Lower leg skin (tissue), 4 donors: ENCODE measurements around the gene FCAMR. TPM values are rescaled to one million over a fixed set of nuclear protein-coding genes. Genes with fewer than 3 reads are reported as not detected.

Experiments
- DNase-seq, 2 donors: peaks; one replicate each; pipeline ENCODE4 v3.0.0-alpha.2; 2019; ENCODE audit warnings: low spot score in 2 of 2
- H3K4me3 ChIP-seq: fragments of 200-600 bp; sonication (generic); 2 replicates; pipeline ENCODE4 v1.5.1; 2017; ENCODE audit warnings: mild to moderate bottlenecking, low read depth; ENCODE audit not compliant: poor library complexity, severe bottlenecking
- POLR2A ChIP-seq, 2 donors: fragments of 450-650 bp; IDR thresholded peaks; one replicate each; pipeline ENCODE4 v1.6.1; 2016 to 2017; ENCODE audit warnings: antibody characterized with exemption in 2 of 2, mild to moderate bottlenecking in 1 of 2, moderate library complexity in 1 of 2
- WGBS, 2 donors: methylation state at CpG; one replicate each; pipeline ENCODE4 v1.1.5; 2018; 5-methylcytosine and 5-hydroxymethylcytosine counted together
- intact Hi-C: fragments of 100-400 bp; cut with DNase I; formaldehyde crosslinking; loops from one replicate; pipeline ENCODE4 v1.15.0; 2023; ENCODE audit warnings: low total_unique reads
- total RNA-seq, 4 donors: library from RNA; depleted of rRNA; stranded (reverse); fragments of >200 nt; gene quantifications; one replicate each; pipeline ENCODE4 v1.1.0, GENCODE V29; 2016
- TF ChIP-seq, protein P1 (sequence below), 3 donors: fragments of 450-650 bp; IDR thresholded peaks; one replicate each; pipeline ENCODE4 v1.5.1; 2016; ENCODE audit warnings: antibody characterized with exemption in 3 of 3, mild to moderate bottlenecking in 3 of 3, moderate library complexity in 2 of 3

FCAMR gene
- total RNA-seq, 4 donors from 2014 or later: not detected

DNA sequence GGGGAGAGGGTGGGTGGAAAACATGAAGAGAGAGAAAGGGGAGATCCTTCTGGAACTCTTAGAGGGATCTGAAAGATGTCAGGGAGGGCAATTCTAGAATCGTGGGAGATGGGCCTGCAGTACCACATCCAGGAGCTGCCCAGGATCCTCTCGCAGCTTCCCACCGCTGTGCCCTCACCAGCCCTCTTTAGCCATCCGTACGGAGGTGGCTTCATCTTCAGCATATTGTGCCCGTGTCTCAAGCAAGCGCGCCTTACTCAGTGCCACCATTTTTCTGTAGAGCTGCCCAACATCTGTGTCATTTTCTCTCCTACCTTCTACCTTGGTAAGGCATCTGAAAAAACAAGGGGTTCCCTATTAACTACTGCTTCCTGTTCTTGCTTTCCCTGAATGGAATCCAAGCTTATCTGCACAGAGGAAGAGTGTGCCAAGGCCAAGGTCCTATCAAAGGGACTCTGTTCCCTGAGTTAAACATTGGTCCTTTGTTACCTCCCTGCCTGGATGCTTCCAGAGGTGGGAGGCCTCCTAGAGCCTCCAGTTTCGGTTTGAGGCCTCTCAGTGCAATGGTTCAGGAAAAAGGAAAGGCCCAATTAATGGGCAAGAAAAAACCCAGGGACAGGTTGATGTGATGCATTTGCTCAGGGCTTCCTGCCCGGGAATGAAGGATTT lies 39.1 kb upstream of the FCAMR start:
- H3K4me3 ChIP-seq: no peak overlapping the region
- intact Hi-C loops: no loop called here
- DNase-seq: no peak
- 89 to 94% methylated on average over 10 of the region's 10 CpGs for WGBS, 2 donors
- no peak for TF ChIP-seq POLR2A (IDR thresholded peaks at IDR 0.05)
- TF ChIP-seq, protein P1, sequence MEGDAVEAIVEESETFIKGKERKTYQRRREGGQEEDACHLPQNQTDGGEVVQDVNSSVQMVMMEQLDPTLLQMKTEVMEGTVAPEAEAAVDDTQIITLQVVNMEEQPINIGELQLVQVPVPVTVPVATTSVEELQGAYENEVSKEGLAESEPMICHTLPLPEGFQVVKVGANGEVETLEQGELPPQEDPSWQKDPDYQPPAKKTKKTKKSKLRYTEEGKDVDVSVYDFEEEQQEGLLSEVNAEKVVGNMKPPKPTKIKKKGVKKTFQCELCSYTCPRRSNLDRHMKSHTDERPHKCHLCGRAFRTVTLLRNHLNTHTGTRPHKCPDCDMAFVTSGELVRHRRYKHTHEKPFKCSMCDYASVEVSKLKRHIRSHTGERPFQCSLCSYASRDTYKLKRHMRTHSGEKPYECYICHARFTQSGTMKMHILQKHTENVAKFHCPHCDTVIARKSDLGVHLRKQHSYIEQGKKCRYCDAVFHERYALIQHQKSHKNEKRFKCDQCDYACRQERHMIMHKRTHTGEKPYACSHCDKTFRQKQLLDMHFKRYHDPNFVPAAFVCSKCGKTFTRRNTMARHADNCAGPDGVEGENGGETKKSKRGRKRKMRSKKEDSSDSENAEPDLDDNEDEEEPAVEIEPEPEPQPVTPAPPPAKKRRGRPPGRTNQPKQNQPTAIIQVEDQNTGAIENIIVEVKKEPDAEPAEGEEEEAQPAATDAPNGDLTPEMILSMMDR (IDR thresholded peaks at IDR 0.05): no peak

DNA sequence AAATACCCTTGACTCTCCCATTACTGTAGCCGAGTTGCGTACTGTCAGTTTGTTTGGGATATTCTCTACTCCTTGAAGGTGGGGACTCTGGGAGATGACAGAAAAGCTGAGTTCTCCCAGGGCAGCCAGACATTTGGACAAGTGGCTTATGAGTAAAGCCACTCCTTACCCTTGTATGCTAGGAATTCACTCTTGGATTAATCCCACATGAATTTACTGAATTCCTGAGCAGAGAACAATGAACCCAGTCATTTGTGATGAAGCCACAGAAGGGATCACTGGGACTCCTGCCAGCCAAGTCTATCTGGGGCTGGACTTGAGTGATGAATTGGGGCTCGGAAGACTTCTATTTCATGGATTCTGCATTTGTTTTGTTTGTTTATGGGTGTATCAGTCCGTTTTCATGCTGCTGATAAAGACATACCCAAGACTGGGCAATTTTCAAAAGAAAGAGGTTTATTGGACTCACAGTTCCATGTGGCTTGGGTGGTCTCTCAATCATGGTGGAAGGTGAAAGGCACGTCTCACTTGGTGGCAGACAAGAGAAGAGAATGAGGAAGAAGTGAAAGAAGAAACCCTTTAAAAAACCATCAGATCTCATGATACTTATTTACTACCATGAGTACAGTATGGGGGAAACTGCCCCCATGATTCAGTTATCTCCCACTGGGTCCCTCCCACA lies 37.2 kb upstream of the FCAMR start:
- intact Hi-C loops: no loop called here
- no peak overlapping the region for H3K4me3 ChIP-seq
- TF ChIP-seq, protein P1 (IDR thresholded peaks at IDR 0.05): no peak
- no peak for TF ChIP-seq POLR2A (IDR thresholded peaks at IDR 0.05)
- no peak for DNase-seq
- 65 to 76% methylated on average over 5 of the region's 5 CpGs for WGBS, 2 donors

DNA sequence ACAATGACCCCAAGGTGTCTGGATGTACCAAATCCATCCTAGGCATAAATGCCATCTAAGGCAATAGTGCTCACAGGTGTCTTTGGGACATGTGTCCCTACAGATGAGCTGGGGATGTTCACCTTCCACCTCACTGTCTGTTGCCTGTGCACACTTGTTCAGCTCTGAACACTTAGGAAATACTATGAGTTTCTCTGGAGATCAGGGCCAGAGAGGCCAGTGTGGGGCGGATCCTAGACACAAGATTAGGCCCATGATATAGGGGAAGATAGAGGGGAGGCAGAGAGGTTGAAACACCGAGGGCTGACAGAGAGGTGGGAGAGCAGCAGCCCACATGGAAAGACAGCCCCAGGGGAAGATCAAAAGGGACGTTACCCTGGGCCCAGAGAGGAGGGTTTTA lies 36.7 kb upstream of the FCAMR start:
- intact Hi-C loops: no loop called here
- H3K4me3 ChIP-seq: no peak overlapping the region
- WGBS, 2 donors: 62 to 64% methylated on average over 3 of the region's 3 CpGs

DNA sequence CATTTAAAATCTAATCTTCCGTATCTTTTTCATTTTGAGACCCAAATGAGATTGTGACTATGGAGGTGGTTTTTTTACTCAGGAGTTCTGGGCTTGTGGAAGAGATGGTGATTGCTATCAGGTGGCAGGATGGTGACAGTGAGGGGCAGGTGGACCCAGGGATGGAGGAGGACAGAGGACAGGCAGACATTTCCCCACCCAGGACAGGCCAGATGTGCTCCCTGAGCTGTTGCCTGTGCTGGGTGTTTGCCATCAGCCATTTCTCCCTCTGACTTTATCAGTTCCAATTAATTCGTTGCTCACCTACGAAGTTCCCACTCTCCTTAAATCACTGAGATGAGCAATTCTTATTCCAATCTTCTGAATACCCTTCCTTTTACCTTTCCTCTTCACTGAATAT lies 35.8 kb upstream of the FCAMR start:
- intact Hi-C loops: no loop called here
- DNase-seq: no peak
- H3K4me3 ChIP-seq: no peak overlapping the region
- WGBS, 2 donors: 83 to 94% methylated on average over 3 of the region's 3 CpGs
- TF ChIP-seq POLR2A (IDR thresholded peaks at IDR 0.05): no peak
- TF ChIP-seq, protein P1 (IDR thresholded peaks at IDR 0.05): no peak

More for the DNA sequence above, 36.7 kb upstream of the FCAMR start:
- DNase-seq: no peak
- TF ChIP-seq POLR2A (IDR thresholded peaks at IDR 0.05): no peak
- TF ChIP-seq, protein P1 (IDR thresholded peaks at IDR 0.05): no peak

DNA sequence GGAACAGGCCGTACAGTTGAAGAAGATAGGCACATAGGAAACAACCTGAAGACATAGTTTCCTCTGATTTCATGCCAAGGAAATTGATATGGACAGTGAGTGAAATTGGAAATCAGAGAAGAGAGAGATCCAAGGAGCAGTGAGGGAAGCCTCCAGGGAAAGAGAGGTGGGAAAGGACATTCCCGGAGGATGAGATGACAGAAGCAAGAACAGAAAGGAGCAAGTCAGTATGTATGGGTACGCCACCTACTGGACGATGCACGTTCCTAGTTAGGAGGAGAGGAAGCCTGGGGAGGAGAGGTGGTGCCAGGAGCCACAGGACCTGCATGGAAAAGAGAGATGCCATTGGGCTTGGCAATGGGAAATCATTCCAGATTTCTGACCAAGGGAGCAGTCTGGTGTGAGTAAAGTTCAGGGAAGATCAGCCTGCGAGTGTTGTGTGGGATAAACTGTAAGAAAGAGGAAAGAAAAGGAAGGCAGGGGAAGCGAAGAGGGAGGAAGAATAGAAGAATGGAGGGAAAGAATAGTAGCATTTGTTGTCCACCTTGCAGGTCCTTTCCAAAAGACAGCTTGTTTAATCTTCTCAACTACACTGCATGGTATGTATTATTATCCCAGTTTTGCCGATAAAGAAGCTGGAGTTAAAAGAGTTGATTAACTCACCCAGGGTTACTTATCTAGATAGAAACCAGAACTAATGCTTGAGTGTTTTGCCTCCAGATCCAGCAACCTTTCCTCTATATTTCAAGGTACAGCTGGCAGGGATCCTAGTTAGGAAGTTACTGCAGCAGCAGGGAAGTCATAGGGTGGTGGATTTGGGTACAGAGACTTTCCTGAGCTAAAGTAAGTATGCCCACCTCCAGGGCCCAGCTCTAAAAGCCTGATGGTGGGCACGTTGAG lies 34.9 kb upstream of the FCAMR start:
- DNase-seq: no peak
- intact Hi-C loops: no loop called here
- 44 to 47% methylated on average over 9 of the region's 9 CpGs for WGBS, 2 donors
- TF ChIP-seq, protein P1 (IDR thresholded peaks at IDR 0.05): no peak
- no peak for TF ChIP-seq POLR2A (IDR thresholded peaks at IDR 0.05)
- H3K4me3 ChIP-seq: no peak overlapping the region
